Inferior parietal cortex (tissue), 1 donor: ENCODE data around the gene INIP.
"Not testable (repeated sequence)": the region's sequence is repeated elsewhere in the genome, so short reads cannot be mapped to it uniquely, and the experiment has no call there.

Source experiments
- DNase-seq: peaks from one replicate; pipeline ENCODE4 v3.0.0-alpha.2; 2016; ENCODE audit errors: extremely low spot score

INIP gene

GRCh38 chr9:112673221-112673620 lies 44.7 kb downstream of the INIP start:
- DNase-seq, result not testable (repeated sequence)

- no peak for DNase-seq
Measured at GRCh38 chr9:112670991-112671625, 46.8 kb downstream of the INIP start.

GRCh38 chr9:112669326-112669725 lies 48.6 kb downstream of the INIP start:
- DNase-seq, result no peak

- DNase-seq, result no peak
Measured at GRCh38 chr9:112665347-112665746, 52.6 kb downstream of the INIP start.

- DNase-seq, result no peak
Measured at GRCh38 chr9:112664531-112664930, 53.4 kb downstream of the INIP start.

GRCh38 chr9:112663681-112664080 lies 54.2 kb downstream of the INIP start:
- DNase-seq, result no peak

GRCh38 chr9:112659906-112660305 lies 58.0 kb downstream of the INIP start:
- no peak for DNase-seq

GRCh38 chr9:112655668-112656067 lies 62.2 kb downstream of the INIP start:
- DNase-seq, result no peak

- DNase-seq, result no peak
Measured at GRCh38 chr9:112654282-112654681, 63.6 kb downstream of the INIP start.

GRCh38 chr9:112648624-112649023 lies 69.3 kb downstream of the INIP start:
- no peak for DNase-seq

GRCh38 chr9:112647596-112647995 lies 70.3 kb downstream of the INIP start:
- no peak for DNase-seq

- DNase-seq, result no peak
Measured at GRCh38 chr9:112642126-112642525, 75.8 kb downstream of the INIP start.

- DNase-seq, result no peak
Measured at GRCh38 chr9:112640311-112640710, 77.6 kb downstream of the INIP start.
